ENCODE data around the gene PDK4. TPM values are rescaled to one million over a fixed set of nuclear protein-coding genes. Genes with fewer than 3 reads are reported as not detected.

Gene PDK4
- total and polyA plus RNA-seq, 10 of the 15 experiments (the other 5 are each of a cell fraction or from before 2014, with no cell fraction given), result 0.03 to 0.46 TPM; not detected in 8

DNA sequence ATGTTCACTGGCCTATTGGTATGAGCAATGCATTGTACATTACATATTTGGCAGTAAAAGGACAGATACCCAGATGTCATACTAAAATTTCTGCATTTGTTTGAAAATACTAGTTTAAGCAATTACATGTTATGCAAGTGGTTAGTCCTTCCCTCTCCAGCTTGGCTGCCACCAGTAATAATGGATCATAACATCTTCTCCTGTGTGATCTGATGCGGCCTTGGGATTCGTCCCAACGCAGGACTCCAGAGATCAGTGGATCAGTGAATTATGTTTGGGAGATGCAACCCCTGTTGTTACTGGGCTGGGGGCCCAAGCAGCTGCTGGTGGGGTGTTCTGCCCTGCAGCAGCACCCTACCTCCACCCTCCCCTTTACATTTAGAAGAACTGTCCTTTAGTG, 11.2 kb upstream of the PDK4 start:
- RAD21 ChIA-PET (ENCODE audit: unreplicated experiment), result interaction anchor here (1.1 kb wide), 1 partner anchor 1158 kb away, joined by 3 read pairs; no protein-coding TSS in a partner anchor
- H3K9me3 ChIP-seq (replicated peaks; ENCODE audit: control insufficient read depth, insufficient read depth, low read length), result no peaks in the 10 kb centered on the region; the same call in 2 of the 3 replicates
- intact Hi-C loops (cut with micrococcal nuclease; ENCODE audit: unreplicated experiment) (no loop called here), in situ Hi-C loops (cut with MboI) (no loop called here)
- H3K27ac ChIP-seq (ENCODE audit: control insufficient read depth, insufficient read depth), result no peak overlapping the region
- FAIRE-seq (no peak), ATAC-seq (no peak), DNase-seq (ENCODE audit: low read depth, low spot score) (no peak)
- no peaks in the 10 kb centered on the region for H3K79me2 ChIP-seq (ENCODE audit: control insufficient read depth, insufficient read depth, low read length)
- H2AFZ ChIP-seq (ENCODE audit: control insufficient read depth, low read depth, low read length), result no peak overlapping the region
- H3K4me3 ChIP-seq, result no peak overlapping the region
- H3K36me3 ChIP-seq (ENCODE audit: control insufficient read depth in 2 of 2, insufficient read depth in 2 of 2, low read length in 1 of 2), result no peaks in the 10 kb centered on the region
- POLR2A ChIA-PET, result interaction anchor here (1.0 to 1.5 kb wide), 2 partner anchors 14 to 97 kb away, joined by 3 to 5 read pairs; no protein-coding TSS in a partner anchor
- TF ChIP-seq NRF1 (conservative IDR thresholded peaks at IDR 0.05; ENCODE audit: low read depth, low read length) (no peak), POLR2AphosphoS5 (IDR thresholded peaks at IDR 0.05; ENCODE audit: low read length) (no peak), HDAC2 (IDR thresholded peaks at IDR 0.05) (no peak), NR2C1 (IDR thresholded peaks at IDR 0.05) (no peak), LARP7 (IDR thresholded peaks at IDR 0.05) (no peak)
- TF ChIP-seq, protein P1, sequence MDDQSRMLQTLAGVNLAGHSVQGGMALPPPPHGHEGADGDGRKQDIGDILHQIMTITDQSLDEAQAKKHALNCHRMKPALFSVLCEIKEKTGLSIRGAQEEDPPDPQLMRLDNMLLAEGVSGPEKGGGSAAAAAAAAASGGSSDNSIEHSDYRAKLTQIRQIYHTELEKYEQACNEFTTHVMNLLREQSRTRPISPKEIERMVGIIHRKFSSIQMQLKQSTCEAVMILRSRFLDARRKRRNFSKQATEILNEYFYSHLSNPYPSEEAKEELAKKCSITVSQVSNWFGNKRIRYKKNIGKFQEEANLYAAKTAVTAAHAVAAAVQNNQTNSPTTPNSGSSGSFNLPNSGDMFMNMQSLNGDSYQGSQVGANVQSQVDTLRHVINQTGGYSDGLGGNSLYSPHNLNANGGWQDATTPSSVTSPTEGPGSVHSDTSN (IDR thresholded peaks at IDR 0.05; ENCODE audit: insufficient replicate concordance, low read depth, low read length), result no peak
- CTCF ChIA-PET, result interaction anchor here (0.9 to 1.9 kb wide), 3 partner anchors 83 to 97 kb away, joined by 3 to 9 read pairs (median 7); no protein-coding TSS in a partner anchor
- H3K27me3 ChIP-seq (replicated peaks in 1 of 2; ENCODE audit: control insufficient read depth in 2 of 2, insufficient read depth in 2 of 2, low read length in 1 of 2), result no peaks in the 10 kb centered on the region
- H3K9ac ChIP-seq (ENCODE audit: control insufficient read depth, insufficient read depth, low read length), result no peak overlapping the region
- no peaks in the 10 kb centered on the region for H4K20me1 ChIP-seq (ENCODE audit: control insufficient read depth, insufficient read depth)
- peaks cover 7% of the 10 kb centered on the region for H3K4me1 ChIP-seq (ENCODE audit: control insufficient read depth, insufficient read depth, low read length)
- WGBS (ENCODE audit: insufficient coverage, insufficient replicate concordance, low lambda C conversion rate, missing lambda C conversion rate), result 94% methylated on average over 3 of the region's 3 CpGs
- SMC1A ChIA-PET (ENCODE audit: uncharacterized antibody, unreplicated experiment), result interaction anchor here (1.6 to 1.7 kb wide), 2 partner anchors 54 to 79 kb away, joined by 4 to 8 read pairs; no protein-coding TSS in a partner anchor
- no peak overlapping the region for H3K4me2 ChIP-seq (ENCODE audit: control insufficient read depth, insufficient read depth)
- no TSS peak for BruUV-seq (replicated peaks)

DNA sequence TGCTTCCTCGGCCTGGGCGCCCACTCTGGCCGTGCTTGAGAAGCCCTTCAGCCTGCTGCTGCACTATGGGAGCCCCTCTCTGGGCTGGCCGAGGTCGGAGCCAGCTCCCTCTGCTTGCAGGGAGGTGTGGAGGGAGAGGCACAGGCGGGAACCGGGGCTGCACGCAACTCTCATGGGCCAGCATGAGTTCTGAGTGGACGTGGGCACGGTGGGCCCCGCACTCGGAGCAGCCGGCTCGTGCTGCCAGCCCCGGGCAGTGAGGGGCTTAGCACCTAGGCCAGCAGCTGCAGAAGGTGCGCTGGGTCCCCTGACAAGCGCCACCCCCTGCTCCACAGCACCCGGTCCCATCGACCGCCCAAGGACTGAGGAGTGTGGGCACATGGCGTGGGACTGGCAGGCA, 9.0 kb upstream of the PDK4 start:
- in situ Hi-C loops (cut with MboI) (no loop called here), intact Hi-C loops (cut with micrococcal nuclease; ENCODE audit: unreplicated experiment) (no loop called here)
- H3K36me3 ChIP-seq (ENCODE audit: control insufficient read depth in 2 of 2, insufficient read depth in 2 of 2, low read length in 1 of 2), result no peaks in the 10 kb centered on the region
- POLR2A ChIA-PET, result no interaction called here
- no peaks in the 10 kb centered on the region; the same call in 2 of the 3 replicates for H3K9me3 ChIP-seq (replicated peaks; ENCODE audit: control insufficient read depth, insufficient read depth, low read length)
- no peak overlapping the region for H2AFZ ChIP-seq (ENCODE audit: control insufficient read depth, low read depth, low read length)
- no peak overlapping the region for H3K9ac ChIP-seq (ENCODE audit: control insufficient read depth, insufficient read depth, low read length)
- ATAC-seq, result no peak
- no peaks in the 10 kb centered on the region for H4K20me1 ChIP-seq (ENCODE audit: control insufficient read depth, insufficient read depth)
- no peak overlapping the region for H3K4me3 ChIP-seq
- 91% methylated on average over 21 of the region's 21 CpGs for WGBS (ENCODE audit: insufficient coverage, insufficient replicate concordance, low lambda C conversion rate, missing lambda C conversion rate)
- no peak overlapping the region for H3K4me2 ChIP-seq (ENCODE audit: control insufficient read depth, insufficient read depth)
- RAD21 ChIA-PET (ENCODE audit: unreplicated experiment), result no interaction called here
- FAIRE-seq, result no peak
- SMC1A ChIA-PET (ENCODE audit: uncharacterized antibody, unreplicated experiment), result no interaction called here
- no peaks in the 10 kb centered on the region for H3K27me3 ChIP-seq (replicated peaks in 1 of 2; ENCODE audit: control insufficient read depth in 2 of 2, insufficient read depth in 2 of 2, low read length in 1 of 2)
- H3K4me1 ChIP-seq (ENCODE audit: control insufficient read depth, insufficient read depth, low read length), result peaks cover 7% of the 10 kb centered on the region
- no peaks in the 10 kb centered on the region for H3K79me2 ChIP-seq (ENCODE audit: control insufficient read depth, insufficient read depth, low read length)
- no peak overlapping the region for H3K27ac ChIP-seq (ENCODE audit: control insufficient read depth, insufficient read depth)
- CTCF ChIA-PET, result interaction anchor here (0.8 kb wide), 1 partner anchor 81 kb away, joined by 3 read pairs; no protein-coding TSS in a partner anchor
- no peak for DNase-seq (ENCODE audit: low read depth, low spot score)
- no TSS peak for BruUV-seq (replicated peaks)
- TF ChIP-seq HDAC6 (IDR thresholded peaks at IDR 0.05; ENCODE audit: unreplicated experiment), result no peak
- TF ChIP-seq NFXL1 (IDR thresholded peaks at IDR 0.05; ENCODE audit: borderline replicate concordance), result no peak
- TF ChIP-seq, protein P2, sequence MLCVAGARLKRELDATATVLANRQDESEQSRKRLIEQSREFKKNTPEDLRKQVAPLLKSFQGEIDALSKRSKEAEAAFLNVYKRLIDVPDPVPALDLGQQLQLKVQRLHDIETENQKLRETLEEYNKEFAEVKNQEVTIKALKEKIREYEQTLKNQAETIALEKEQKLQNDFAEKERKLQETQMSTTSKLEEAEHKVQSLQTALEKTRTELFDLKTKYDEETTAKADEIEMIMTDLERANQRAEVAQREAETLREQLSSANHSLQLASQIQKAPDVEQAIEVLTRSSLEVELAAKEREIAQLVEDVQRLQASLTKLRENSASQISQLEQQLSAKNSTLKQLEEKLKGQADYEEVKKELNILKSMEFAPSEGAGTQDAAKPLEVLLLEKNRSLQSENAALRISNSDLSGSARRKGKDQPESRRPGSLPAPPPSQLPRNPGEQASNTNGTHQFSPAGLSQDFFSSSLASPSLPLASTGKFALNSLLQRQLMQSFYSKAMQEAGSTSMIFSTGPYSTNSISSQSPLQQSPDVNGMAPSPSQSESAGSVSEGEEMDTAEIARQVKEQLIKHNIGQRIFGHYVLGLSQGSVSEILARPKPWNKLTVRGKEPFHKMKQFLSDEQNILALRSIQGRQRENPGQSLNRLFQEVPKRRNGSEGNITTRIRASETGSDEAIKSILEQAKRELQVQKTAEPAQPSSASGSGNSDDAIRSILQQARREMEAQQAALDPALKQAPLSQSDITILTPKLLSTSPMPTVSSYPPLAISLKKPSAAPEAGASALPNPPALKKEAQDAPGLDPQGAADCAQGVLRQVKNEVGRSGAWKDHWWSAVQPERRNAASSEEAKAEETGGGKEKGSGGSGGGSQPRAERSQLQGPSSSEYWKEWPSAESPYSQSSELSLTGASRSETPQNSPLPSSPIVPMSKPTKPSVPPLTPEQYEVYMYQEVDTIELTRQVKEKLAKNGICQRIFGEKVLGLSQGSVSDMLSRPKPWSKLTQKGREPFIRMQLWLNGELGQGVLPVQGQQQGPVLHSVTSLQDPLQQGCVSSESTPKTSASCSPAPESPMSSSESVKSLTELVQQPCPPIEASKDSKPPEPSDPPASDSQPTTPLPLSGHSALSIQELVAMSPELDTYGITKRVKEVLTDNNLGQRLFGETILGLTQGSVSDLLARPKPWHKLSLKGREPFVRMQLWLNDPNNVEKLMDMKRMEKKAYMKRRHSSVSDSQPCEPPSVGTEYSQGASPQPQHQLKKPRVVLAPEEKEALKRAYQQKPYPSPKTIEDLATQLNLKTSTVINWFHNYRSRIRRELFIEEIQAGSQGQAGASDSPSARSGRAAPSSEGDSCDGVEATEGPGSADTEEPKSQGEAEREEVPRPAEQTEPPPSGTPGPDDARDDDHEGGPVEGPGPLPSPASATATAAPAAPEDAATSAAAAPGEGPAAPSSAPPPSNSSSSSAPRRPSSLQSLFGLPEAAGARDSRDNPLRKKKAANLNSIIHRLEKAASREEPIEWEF (IDR thresholded peaks at IDR 0.05; ENCODE audit: insufficient replicate concordance, low read depth, low read length), result no peak
- TF ChIP-seq PAX5 (IDR thresholded peaks at IDR 0.05; ENCODE audit: borderline replicate concordance, low read depth, low read length), result no peak
- TF ChIP-seq BACH1 (IDR thresholded peaks at IDR 0.05; ENCODE audit: borderline replicate concordance), result no peak
- no peak for TF ChIP-seq GATAD2B (conservative IDR thresholded peaks at IDR 0.05; ENCODE audit: low read depth)
- TF ChIP-seq CBX3 (IDR thresholded peaks at IDR 0.05; ENCODE audit: borderline replicate concordance, low read depth), result no peak

Data from GM12878 (cell line).